Inferior parietal cortex (tissue), 1 donor: ENCODE measurements around the gene CCDC30.
"Not testable (repeated sequence)": the region's sequence is repeated elsewhere in the genome, so short reads cannot be mapped to it uniquely, and the experiment has no call there.

ENCODE experiments used
- DNase-seq: peaks from one replicate; pipeline ENCODE4 v3.0.0-alpha.2; 2016; ENCODE audit errors: extremely low spot score

Gene CCDC30

DNA sequence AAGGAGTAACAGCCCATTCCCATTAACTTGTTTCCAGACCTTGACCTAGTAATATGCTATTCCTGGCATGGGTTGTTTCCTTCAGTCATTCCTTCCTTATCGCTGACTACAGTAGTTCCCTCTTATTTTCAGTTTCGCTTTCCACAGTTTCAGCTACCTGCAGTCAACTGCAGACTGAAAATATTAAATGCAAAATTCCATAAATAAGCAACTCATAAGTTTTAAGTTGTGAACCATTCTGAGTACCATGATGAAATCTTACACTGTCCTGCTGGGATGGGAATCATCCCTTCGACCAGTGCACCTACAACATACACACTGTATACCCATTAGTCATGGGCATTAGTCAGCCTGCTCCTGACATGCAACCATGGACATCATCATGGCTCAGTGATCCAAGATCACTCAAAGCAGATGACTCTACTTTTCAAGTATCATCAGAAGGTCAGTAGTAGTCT, 66.7 kb downstream of the CCDC30 start:
- DNase-seq = no peak

DNA sequence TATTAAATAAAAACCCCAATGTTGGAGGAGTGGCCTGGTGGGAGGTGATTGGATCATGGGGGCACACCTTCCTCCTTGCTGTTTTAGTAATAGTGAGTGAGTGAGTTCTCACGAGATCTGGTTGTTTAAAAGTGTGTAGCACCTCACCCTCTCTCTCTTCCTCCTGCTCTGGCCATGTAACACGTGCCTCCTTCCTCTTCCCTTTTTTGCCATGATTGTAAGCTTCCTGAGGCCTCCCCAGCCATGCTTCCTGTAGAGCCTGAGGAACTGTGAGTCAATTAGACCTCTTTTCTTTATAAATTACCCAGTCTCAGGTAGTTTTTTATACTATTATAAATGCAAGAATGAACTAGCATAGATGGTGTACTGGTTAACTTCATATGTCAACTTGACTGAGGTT, 68.0 kb downstream of the CCDC30 start:
- DNase-seq = no peak

GRCh38 chr1:42533101-42533863, 70.2 kb downstream of the CCDC30 start:
- no peak for DNase-seq

GRCh38 chr1:42541104-42541503, 78.0 kb downstream of the CCDC30 start:
- no peak for DNase-seq

DNA sequence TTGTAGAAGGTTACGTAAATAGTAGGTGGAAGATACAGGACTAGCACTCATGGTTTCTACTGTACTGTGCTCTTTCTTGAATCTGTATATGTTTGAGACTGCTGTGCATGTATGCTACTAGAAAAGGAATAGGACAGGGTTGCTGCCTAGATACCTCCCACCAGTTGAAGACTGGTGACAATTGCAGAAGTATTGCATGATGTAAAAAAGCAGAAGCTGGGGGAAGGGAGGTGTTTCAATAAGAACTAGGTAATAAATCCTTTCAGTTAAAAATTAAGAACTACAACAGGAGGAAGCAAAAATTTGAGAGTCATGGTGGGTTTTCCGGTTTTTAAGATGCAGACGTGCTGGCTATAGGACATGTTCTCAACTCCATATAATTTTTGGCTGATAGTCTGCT, 88.1 kb downstream of the CCDC30 start:
- no peak for DNase-seq

GRCh38 chr1:42551590-42551989, 88.5 kb downstream of the CCDC30 start:
- no peak for DNase-seq

DNA sequence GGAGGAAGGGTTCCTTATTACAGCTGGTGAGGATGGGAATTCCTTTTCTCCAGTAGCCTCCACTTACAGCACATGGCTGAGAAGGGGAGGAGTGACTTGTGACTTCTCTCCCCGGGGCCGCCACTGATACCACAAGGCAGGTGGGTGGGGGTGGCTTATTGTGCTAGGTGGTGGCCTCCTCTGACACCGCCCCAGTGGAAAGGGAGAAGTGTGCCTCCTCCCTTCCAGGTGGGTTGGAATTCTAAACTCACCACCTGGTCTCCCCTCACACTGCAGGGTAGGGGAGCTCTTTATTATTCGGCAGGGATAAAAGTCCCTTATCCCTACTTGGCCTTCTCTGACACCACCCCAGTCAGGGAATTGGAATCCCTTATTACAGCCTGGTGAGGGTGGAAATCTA, 89.5 kb downstream of the CCDC30 start:
- no peak for DNase-seq

- no peak for DNase-seq
Observed at GRCh38 chr1:42557230-42557851, 94.3 kb downstream of the CCDC30 start.

DNA sequence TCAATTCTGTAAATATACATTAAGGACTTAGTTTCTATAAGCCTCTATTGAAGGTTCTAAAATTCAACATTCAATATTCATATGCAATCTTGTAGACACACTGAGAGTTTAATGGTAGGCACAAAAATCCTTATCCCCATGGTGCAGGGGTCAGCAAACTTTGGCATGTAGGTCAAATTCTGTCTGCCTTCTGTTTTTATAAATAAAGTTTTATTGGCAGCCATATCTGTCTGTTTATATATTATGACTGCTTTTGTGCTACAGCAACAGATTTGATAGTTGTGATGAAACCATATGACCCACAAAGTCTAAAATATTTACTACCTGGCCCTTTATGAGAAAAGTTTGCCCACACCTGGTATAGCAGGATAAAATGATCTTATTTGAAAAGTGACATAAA, 104.0 kb downstream of the CCDC30 start:
- no peak for DNase-seq

- no peak for DNase-seq
Observed at GRCh38 chr1:42576935-42577334, 113.8 kb downstream of the CCDC30 start.

GRCh38 chr1:42586016-42586415, 122.9 kb downstream of the CCDC30 start:
- DNase-seq = no peak

- DNase-seq = no peak
Observed at GRCh38 chr1:42587753-42588152, 124.7 kb downstream of the CCDC30 start.

GRCh38 chr1:42592811-42593210, 129.7 kb downstream of the CCDC30 start:
- no peak for DNase-seq

- no peak for DNase-seq
Observed at GRCh38 chr1:42593486-42594100, 130.5 kb downstream of the CCDC30 start.

DNA sequence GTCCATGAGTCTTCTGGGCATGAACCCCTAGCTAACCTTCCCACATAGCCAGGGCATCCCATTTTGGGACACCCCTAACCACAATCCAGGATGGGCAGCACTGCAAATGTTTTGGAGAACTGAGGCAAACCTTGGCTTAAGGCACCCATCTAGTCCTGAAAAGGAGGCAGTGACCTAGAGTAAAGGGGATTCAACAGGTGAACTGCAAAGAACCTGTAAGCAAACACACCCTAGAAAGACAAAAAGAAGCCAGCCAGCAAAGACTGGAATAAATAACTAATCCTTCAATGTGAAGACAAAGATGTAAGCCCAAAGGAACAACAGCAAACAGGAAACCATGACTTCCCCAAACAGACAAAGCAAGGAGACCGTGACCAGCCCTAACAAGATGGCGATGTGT, 138.4 kb downstream of the CCDC30 start:
- DNase-seq = no peak

DNA sequence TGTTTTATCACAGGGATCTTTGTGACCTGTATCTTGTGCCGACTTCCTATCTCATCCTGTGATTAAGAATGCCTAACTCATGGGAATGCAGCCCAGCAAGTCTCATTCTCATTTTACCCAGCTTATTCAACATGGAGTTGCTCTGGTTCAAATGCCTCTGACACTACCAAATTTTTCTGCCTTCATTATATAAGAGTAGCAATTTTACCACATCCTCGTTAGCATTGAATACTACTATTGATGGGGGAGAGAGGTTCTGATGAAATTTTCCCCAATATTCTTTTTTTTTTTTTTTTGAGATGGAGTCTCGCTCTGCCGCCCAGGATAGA, 150.7 kb downstream of the CCDC30 start:
- DNase-seq = no peak

GRCh38 chr1:42618866-42619265, 155.8 kb downstream of the CCDC30 start:
- no peak for DNase-seq

GRCh38 chr1:42620307-42620706, 157.2 kb downstream of the CCDC30 start:
- no peak for DNase-seq

DNA sequence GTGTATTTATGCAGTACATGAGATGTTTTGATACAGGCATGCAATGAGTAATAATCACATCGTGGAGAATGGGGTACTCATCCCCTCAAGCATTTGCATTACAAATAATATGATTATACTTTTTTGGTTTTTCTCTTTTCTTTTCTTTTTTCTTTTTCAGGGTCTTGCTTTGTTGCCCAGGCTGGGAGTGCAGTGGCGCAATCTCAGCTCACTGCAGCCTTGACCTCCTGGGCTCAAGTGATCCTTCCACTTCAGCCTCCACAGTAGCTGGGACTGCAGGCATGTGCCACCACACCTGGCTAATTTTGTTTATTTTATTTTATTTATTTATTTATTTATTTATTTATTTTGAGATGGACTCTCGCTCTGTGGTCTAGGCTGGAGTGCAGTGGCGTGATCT, 158.1 kb downstream of the CCDC30 start:
- DNase-seq = not testable (repeated sequence)

DNA sequence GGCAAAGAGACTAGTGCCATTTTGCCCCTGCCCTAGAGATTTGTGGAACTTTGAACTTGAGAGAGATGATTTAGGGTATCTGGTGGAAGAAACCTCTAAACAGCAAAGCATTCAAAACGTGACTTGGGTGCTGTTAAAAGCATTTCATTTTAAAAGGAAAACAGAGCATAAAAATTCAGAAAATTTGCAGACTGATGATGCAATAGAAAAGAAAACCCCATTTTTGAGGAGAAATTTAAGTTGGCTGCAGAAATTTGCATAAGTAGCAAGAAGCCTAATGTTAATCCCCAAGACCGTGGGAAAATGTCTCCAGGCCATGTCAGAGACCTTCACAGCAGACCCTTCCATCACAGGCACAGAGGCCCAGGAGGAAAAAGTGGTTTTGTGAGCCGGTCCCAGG, 164.1 kb downstream of the CCDC30 start:
- DNase-seq = not testable (repeated sequence)

GRCh38 chr1:42639116-42639515, 176.0 kb downstream of the CCDC30 start:
- no peak for DNase-seq

DNA sequence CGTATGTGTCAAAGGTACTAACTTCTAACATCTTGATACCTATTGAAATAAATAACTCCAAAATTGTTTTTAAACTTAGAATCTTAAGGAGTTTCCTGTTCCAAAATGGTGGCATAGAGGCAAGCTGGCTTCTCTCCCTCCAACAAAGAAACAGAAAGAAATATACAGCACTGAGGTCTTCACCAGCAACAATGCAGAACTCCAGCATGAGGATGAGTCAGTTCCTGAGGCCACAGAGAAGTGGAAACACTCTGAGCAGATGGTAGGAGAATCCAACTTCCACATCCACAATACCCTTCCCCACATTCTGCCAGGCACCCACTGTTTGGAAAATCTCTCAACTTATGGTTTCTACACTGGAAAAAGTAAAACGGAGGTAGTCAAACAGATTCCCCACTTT, 183.0 kb downstream of the CCDC30 start:
- DNase-seq = no peak

GRCh38 chr1:42657201-42657600, 194.1 kb downstream of the CCDC30 start:
- peak; percentile 2 for DNase-seq
